Measurements from ENCODE around the gene USP36. TPM values are rescaled to one million over a fixed set of nuclear protein-coding genes. Genes with fewer than 3 reads are reported as not detected.

USP36 gene
- total RNA-seq, 2 experiments from 2014 or later = 47.2 to 144 TPM

DNA sequence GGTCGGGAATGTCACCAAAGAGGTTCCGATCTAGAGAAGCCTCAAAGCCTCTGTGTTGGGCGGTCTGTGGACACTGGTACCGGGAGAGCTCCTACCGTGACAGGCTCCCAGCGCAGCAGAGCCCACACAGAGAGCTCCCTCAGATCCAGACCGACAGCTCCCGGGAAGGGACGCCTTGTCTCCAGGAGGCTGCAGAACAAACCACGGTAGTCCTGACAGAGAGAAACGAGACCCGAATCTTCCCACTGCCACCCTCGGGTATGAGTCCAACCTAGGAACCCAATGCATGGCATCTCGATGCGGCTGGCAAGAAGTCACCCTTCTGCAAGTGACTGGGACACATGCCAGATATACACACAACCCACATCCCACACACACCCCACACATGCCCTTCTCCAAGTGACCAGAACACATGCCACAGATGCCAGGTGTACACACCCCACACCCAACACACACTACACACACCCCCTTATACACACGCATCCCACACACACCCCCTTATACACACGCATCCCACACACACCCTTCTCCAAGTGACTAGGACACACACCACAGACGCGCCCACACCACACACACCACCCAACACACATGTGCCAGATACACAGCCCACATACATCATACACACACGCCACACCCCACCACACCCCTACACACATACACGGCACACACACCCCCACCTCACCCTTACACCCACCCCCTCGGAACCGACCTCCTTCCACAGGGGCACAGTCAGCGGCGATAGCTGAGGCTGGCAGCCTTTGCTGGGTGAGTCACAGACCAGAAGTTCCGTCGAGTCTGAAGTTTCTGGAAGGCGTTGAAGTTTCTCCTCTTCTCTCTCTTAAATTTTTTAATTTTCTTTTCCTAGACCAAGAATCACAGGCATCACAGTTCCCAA lies 42.7 kb downstream of the USP36 start:
- Histone ChIP-seq H3K36me3 (ENCODE audit: insufficient read depth, low read length) (peaks cover 96% of the 10 kb centered on the region), H2AFZ (ENCODE audit: low read length) (no peak overlapping the region), H3K27ac (ENCODE audit: low read depth, low read length, poor library complexity, severe bottlenecking) (no peak overlapping the region), H4K20me1 (ENCODE audit: insufficient read depth, low read length) (0 out of 2 replicates have a peak, but pooled peaks cover 3% of the 10 kb centered on the region), H3K9me2 (ENCODE audit: insufficient read depth, low read length) (no peaks in the 10 kb centered on the region), H3K79me2 (ENCODE audit: insufficient read depth, low read depth, low read length) (no peaks in the 10 kb centered on the region), H3K4me2 (ENCODE audit: low read length) (no peak overlapping the region), H3K4me1 (ENCODE audit: insufficient read depth, low read length, poor library complexity, severe bottlenecking) (no peaks in the 10 kb centered on the region), H3K4me3 (ENCODE audit: low read depth, low read length, poor library complexity, severe bottlenecking) (no peak overlapping the region), H3K9me3 (ENCODE audit: low read length) (no peaks in the 10 kb centered on the region)
- BruUV-seq (replicated peaks) = no TSS peak
- DNase-seq (ENCODE audit: low spot score) = no peak
- ChIA-PET CTCF (ENCODE audit: unreplicated experiment) (no interaction called here), POLR2A (no interaction called here)
- intact Hi-C loops (cut with micrococcal nuclease; ENCODE audit: unreplicated experiment) = no loop called here
- TF ChIP-seq EZH2phosphoT487 (IDR thresholded peaks at IDR 0.05; ENCODE audit: borderline replicate concordance, low read depth, low read length) = no peak
- TF ChIP-seq, protein P1, sequence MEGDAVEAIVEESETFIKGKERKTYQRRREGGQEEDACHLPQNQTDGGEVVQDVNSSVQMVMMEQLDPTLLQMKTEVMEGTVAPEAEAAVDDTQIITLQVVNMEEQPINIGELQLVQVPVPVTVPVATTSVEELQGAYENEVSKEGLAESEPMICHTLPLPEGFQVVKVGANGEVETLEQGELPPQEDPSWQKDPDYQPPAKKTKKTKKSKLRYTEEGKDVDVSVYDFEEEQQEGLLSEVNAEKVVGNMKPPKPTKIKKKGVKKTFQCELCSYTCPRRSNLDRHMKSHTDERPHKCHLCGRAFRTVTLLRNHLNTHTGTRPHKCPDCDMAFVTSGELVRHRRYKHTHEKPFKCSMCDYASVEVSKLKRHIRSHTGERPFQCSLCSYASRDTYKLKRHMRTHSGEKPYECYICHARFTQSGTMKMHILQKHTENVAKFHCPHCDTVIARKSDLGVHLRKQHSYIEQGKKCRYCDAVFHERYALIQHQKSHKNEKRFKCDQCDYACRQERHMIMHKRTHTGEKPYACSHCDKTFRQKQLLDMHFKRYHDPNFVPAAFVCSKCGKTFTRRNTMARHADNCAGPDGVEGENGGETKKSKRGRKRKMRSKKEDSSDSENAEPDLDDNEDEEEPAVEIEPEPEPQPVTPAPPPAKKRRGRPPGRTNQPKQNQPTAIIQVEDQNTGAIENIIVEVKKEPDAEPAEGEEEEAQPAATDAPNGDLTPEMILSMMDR (conservative IDR thresholded peaks at IDR 0.05; ENCODE audit: low read length) = no peak

DNA sequence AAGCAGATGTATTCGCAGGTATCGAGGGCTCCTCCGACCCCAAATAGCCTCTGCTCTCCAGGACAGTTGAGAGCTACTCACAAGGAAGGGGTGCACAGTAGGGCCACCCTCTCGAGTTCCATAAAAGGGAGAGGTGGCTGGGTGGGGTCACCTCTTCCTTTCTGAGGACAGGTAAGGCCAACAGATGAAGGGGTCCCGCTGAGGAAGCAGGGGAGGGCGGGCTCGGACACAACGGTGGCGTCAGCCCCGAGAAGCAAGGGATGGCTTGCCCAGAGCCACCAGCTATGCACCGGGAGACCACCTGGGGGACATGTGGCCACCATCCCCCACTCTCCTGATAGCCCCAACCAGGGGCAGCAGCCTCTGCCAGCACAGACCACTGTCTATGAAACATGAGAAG lies 43.4 kb downstream of the USP36 start:
- no TSS peak for BruUV-seq (replicated peaks)
- Histone ChIP-seq H3K4me1 (ENCODE audit: insufficient read depth, low read length, poor library complexity, severe bottlenecking) (no peaks in the 10 kb centered on the region), H4K20me1 (ENCODE audit: insufficient read depth, low read length) (0 out of 2 replicates have a peak, but pooled peaks cover 3% of the 10 kb centered on the region), H3K27ac (ENCODE audit: low read depth, low read length, poor library complexity, severe bottlenecking) (no peak overlapping the region), H3K9me2 (ENCODE audit: insufficient read depth, low read length) (no peaks in the 10 kb centered on the region), H3K4me2 (ENCODE audit: low read length) (no peak overlapping the region), H2AFZ (ENCODE audit: low read length) (no peak overlapping the region), H3K79me2 (ENCODE audit: insufficient read depth, low read depth, low read length) (no peaks in the 10 kb centered on the region), H3K9me3 (ENCODE audit: low read length) (no peaks in the 10 kb centered on the region), H3K36me3 (ENCODE audit: insufficient read depth, low read length) (peaks cover 91% of the 10 kb centered on the region), H3K4me3 (ENCODE audit: low read depth, low read length, poor library complexity, severe bottlenecking) (no peak overlapping the region)
- POLR2A ChIA-PET = no interaction called here
- CTCF ChIA-PET (ENCODE audit: unreplicated experiment) = interaction anchor here (0.7 kb wide), 1 partner anchor 79 kb away, joined by 8 read pairs; no protein-coding TSS in a partner anchor
- no peak for TF ChIP-seq EZH2phosphoT487 (IDR thresholded peaks at IDR 0.05; ENCODE audit: borderline replicate concordance, low read depth, low read length)
- TF ChIP-seq, protein P1 (conservative IDR thresholded peaks at IDR 0.05; ENCODE audit: low read length) = no peak
- DNase-seq (ENCODE audit: low spot score) = no peak
- intact Hi-C loops (cut with micrococcal nuclease; ENCODE audit: unreplicated experiment) = no loop called here

DNA sequence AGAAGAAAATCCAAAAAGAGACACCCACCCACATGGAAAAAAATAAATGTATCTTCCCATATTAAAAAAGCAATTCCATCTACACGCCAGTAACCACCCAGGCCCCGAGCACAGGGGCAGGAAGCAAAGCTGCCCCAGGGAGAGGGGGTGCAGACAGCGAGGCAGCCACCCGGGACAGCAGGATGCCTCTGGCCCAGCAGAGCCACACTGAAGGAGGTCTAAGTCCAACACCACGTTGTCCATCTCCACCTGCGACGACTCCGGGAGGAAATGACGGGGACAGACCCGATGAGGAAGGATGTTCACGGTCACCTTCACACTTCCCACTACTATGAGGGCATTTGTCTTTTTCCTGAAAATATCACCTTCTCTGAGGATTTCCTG lies 44.1 kb downstream of the USP36 start:
- peaks cover 92% of the 10 kb centered on the region for H3K36me3 ChIP-seq (ENCODE audit: insufficient read depth, low read length)
- ChIA-PET POLR2A (no interaction called here), CTCF (ENCODE audit: unreplicated experiment) (interaction anchor here (0.7 kb wide), 1 partner anchor 78 kb away, joined by 8 read pairs; no protein-coding TSS in a partner anchor)
- intact Hi-C loops (cut with micrococcal nuclease; ENCODE audit: unreplicated experiment) = no loop called here
- no peaks in the 10 kb centered on the region for H3K4me1 ChIP-seq (ENCODE audit: insufficient read depth, low read length, poor library complexity, severe bottlenecking)
- H3K27ac ChIP-seq (ENCODE audit: low read depth, low read length, poor library complexity, severe bottlenecking) = no peak overlapping the region
- H3K4me2 ChIP-seq (ENCODE audit: low read length) = no peak overlapping the region
- H3K9me2 ChIP-seq (ENCODE audit: insufficient read depth, low read length) = no peaks in the 10 kb centered on the region
- H3K79me2 ChIP-seq (ENCODE audit: insufficient read depth, low read depth, low read length) = no peaks in the 10 kb centered on the region
- H2AFZ ChIP-seq (ENCODE audit: low read length) = no peak overlapping the region
- no peak overlapping the region for H3K4me3 ChIP-seq (ENCODE audit: low read depth, low read length, poor library complexity, severe bottlenecking)
- TF ChIP-seq EZH2phosphoT487 (IDR thresholded peaks at IDR 0.05; ENCODE audit: borderline replicate concordance, low read depth, low read length) = no peak
- TF ChIP-seq, protein P1 (conservative IDR thresholded peaks at IDR 0.05; ENCODE audit: low read length) = no peak
- DNase-seq (ENCODE audit: low spot score) = no peak
- no peaks in the 10 kb centered on the region for H3K9me3 ChIP-seq (ENCODE audit: low read length)
- H4K20me1 ChIP-seq (ENCODE audit: insufficient read depth, low read length) = 0 out of 2 replicates have a peak, but pooled peaks cover 3% of the 10 kb centered on the region
- BruUV-seq (replicated peaks) = no TSS peak

Data from OCI-LY7 (cell line).